ENCODE data around the gene EED. TPM values are rescaled to one million over a fixed set of nuclear protein-coding genes. Genes with fewer than 3 reads are reported as not detected.

EED gene
- total RNA-seq, 1 experiment from 2014 or later: 24.4 TPM

Other genes starting within 250 kb of the EED start
- 116 and 124 TPM in 2 replicates for gene PICALM, start 175.7 kb upstream of the EED start, total RNA-seq (2022)
- gene HIKESHI, start 57.5 kb downstream of the EED start, total RNA-seq (2022): 22.9 and 24.8 TPM in 2 replicates
- gene CCDC81, start 130.1 kb downstream of the EED start, total RNA-seq (2022): 0.33 TPM in 1 of 2 replicates, not detected in the other